Hindlimb muscle (tissue), 1 donor: ENCODE results near the gene ZBTB20. TPM values are rescaled to one million over a fixed set of nuclear protein-coding genes. Genes with fewer than 3 reads are reported as not detected.

Experiments
- DNase-seq: peaks from one replicate; pipeline ENCODE4 v3.0.0-alpha.2; 2013
- polyA plus RNA-seq: library from polyadenylated mRNA; unstranded; fragments of 120-200 nt; gene quantifications from one replicate; pipeline ENCODE4 v1.2.1, GENCODE V29; 2013; ENCODE audit not compliant: insufficient read length

ZBTB20 gene
- polyA plus RNA-seq, 1 donor = 5.1 TPM

GRCh38 chr3:114323546-114324254, 823.4 kb downstream of the ZBTB20 start:
- DNase-seq = no peak

GRCh38 chr3:114320246-114320645, 826.8 kb downstream of the ZBTB20 start:
- DNase-seq = no peak

DNA sequence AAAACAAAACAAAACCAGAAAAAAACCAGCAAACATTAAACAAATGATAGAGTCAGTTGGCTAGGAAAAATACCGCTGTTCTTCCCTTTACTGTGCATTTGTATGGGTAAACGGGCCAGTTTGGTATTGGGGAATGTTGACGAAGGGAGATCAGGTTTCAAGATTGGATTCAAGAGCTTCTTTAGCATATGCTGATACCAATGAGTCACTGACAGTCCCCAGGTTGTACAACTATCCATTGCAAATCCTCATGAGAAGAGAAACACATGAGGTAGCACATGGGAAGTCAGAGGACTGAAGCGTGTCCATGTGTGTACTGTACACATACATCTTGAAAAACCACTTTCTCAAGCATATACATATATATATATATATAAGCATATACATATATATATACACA, 827.6 kb downstream of the ZBTB20 start:
- DNase-seq = no peak

GRCh38 chr3:114318295-114318694, 828.8 kb downstream of the ZBTB20 start:
- no peak for DNase-seq

GRCh38 chr3:114314282-114314681, 832.8 kb downstream of the ZBTB20 start:
- no peak for DNase-seq

DNA sequence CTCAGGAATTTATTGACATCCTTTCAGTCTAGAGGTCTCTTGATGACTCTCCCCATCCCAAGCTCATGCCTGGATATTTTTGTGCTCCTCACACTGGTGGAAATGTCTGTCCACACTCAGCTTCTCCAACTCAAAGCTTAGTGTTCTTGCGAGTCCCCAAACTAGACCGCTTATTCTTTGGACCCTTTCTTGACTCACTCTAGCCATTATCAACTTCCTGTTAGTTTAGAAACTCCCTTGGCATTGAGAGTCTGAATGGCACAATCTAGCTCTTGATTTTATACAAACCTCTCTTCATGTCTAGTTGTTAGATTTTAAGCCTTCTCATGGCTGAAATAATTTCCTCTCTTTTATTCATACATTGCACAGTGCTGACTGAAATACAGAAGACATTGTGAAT, 833.7 kb downstream of the ZBTB20 start:
- DNase-seq = no peak

GRCh38 chr3:114310695-114311094, 836.4 kb downstream of the ZBTB20 start:
- no peak for DNase-seq

DNA sequence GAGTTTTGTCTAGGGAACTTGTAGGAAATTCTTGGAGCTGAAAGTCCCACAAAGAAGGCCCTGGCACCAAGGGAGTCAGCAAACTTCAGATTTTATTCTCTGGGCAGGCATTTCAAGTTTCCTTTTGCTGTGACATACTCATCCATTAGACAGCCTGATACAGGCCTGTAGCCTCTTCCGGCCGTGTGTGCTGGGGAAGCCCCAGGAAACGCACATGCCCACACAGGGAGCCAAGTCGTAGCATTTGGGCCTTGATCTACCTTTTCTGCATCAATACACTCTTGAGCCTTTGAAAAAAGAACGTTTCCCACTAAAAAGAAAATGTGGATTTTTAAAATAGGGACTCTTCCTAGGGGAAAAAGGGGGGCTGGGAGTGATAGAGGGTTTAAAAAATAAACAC, 838.3 kb downstream of the ZBTB20 start:
- no peak for DNase-seq

DNA sequence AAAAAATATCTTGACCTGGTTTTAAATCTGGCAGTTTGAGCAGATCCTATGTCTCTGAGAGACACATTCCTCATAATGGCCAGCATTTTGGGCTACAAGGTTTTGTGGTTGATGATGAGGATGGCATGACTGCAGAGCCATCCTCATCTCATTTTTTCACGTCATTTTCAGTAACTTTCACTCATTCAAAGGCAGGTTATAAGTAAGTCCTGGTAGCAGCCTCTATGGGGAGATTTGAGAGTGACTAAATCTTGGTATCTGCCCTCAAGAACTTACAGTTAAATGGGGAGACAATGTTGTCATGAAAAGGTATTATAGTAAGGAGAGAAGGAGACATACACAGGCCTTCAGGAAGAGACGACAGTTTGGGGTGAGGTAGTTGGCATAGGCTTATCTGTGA, 838.7 kb downstream of the ZBTB20 start:
- DNase-seq = no peak

DNA sequence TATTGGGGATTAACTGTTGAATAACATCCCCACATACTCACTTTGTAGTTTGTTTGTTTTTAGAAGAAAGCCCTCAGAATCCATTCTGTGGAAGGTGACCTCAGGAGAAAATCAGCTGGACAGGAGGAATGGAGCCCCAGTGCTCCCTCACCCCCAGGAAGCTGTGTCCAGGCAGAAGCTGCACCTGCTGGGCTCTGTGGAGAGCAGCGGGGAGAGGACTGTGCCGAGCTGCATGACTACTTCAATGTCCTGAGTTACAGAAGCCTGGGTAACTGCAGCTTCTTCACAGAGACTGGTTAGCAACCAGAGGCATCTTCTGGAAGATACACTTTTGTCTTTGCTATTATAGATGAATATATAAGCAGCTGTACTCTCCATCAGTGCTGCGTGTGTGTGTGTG, 839.3 kb downstream of the ZBTB20 start:
- no peak for DNase-seq

GRCh38 chr3:114307222-114307830, 839.8 kb downstream of the ZBTB20 start:
- no peak for DNase-seq

- no peak for DNase-seq
Observed at GRCh38 chr3:114299941-114300624, 847.0 kb downstream of the ZBTB20 start.

- DNase-seq = no peak
Observed at GRCh38 chr3:114299421-114299820, 847.7 kb downstream of the ZBTB20 start.

DNA sequence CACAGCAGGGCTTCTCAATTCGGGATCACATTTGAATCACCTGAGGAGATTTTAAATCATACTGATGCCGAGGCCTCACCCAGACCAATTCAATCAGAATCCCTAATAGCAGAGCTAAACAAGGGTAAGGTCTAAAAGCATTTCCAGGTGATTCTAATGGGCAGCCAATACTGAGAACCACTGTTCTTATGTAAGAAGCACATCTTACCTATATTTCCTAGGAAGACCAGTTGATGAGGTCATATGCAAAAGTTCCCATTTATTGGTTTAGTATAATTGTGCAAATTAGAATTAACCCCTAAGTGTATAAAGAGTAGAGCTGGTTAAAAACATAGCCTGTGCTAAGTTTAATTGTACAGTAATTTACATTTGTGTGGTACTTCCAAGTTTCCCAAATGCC, 851.1 kb downstream of the ZBTB20 start:
- DNase-seq = no peak

DNA sequence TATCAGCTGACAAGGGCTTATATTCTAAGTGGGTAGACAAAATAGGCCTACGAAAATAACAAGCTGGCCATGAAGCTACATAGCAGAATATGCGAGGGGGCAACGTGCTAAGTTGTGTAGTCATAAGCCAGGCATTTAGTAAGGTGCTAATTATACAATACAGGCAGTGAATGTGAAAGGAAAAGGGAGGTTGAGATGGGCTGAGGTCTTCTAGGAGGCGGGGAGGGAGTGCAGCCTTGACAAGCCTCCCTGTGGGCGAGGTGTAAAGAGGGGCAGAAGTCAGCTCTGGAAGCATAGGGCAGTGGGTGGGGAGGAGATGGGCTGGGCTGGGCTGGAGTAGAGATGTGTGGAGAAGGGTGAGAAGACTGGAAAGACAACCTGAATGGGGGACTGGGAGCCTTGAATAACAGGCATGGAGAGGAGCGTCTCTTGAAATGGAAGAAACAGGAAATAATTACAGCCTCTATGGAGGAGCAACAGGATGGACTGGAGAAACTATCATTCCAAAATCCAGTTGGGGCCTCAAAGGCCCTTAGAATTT, 852.1 kb downstream of the ZBTB20 start:
- DNase-seq = no peak

DNA sequence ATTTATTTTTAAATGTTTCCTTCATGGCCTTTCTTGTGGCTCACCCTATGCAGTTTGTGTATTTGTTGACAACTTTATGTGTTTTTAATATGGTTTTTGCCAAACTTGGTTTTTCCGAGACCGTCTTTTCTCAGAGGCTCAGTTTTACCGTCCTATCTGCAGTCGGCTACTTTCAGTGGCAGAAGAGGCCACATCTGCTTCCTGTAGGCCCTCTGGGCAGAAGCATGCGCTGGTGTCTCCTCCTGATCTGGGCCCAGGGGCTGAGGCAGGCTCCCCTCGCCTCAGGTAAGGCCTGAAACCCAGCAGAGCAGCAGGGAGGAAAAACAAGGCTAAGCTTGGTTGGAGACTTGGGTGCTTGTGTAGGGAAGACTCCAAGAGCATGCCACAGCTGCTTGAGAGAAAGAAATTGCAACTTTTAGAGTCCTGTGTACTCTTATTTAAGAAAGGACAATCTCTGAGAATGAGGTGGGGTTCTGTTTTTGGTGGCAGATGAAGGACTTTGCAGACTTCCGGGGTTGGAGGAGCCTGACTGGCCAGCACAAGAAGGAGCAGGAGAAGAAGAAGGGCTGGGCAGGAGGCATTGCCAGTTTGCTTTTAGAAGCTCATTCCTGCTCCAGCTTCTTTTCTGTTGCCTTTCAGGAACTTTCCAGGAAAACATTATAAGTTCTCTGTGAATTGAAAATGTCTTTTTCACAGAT, 853.1 kb downstream of the ZBTB20 start, which contains the start of gene TIGIT:
Gene TIGIT (plus strand): TSS at position 191 of the 698 bp plus-strand sequence. CDS start 34 bp downstream, at position 225.
- DNase-seq = no peak

- DNase-seq = no peak
Observed at GRCh38 chr3:114290911-114291901, 855.9 kb downstream of the ZBTB20 start.

GRCh38 chr3:114286266-114286665, 860.8 kb downstream of the ZBTB20 start:
- DNase-seq = no peak

DNA sequence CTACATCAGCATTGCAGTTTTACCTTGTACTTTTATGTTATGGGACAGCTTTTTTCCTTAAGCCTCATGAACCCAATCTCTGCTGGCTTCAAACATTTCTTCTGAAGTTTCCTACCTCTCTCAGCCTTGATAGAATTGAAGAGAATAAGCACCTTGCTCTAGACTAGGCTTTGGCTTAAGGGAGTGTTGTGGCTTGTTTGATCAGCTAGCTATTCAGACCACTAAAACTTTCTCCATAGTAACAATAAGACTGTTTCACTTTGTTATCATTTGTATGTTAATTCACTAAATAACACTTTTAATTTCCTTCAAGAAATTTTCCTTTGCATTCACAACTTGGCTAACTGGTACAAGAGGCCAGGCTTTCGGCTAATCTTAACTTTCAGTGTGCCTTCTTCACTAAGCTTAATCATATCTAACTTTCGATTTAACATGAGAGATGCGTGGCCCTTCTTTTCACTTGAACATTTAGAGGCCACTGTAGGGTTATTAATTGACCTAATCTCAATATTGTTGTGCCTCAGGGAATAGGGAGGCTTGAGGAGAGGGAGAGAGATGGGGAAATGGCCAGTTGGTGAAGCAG, 861.3 kb downstream of the ZBTB20 start:
- no peak for DNase-seq

DNA sequence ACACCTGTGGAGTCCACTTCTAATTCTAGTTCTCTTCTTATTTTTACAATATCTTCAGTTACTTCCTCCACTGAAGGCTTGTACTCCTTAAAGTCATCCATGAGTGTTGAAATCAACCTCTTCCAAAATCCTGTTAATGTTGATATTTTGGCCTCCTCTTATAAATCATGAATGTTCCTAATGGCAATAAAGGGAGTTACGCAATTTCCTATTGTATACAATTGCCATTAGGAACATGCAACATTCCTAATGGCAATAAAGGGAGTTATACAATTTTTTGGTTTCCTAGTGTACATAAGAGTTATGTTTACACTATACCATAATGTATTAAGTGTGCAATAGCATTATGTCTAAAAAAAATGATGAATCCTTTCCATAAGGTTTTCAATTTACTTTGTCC, 862.4 kb downstream of the ZBTB20 start:
- DNase-seq = no peak
